IMR-90 (cell line): ENCODE results near the gene NOL4L.

Source experiments
- CEBPB ChIP-seq: IDR thresholded peaks from 2 replicates; pipeline ENCODE4 v1.6.1; 2012; ENCODE audit warnings: low read depth, low read length, improper control_type of control experiment
- CTCF ChIP-seq: conservative IDR thresholded peaks from 2 replicates; pipeline ENCODE4 v1.5.1; 2012; ENCODE audit warnings: mild to moderate bottlenecking, low read depth, low read length, improper control_type of control experiment
- ELK1 ChIP-seq: fragments of 150-350 bp; IDR thresholded peaks from 2 replicates; pipeline ENCODE4 v1.6.1; 2016; ENCODE audit warnings: low read depth, mild to moderate bottlenecking, low read length, moderate library complexity, borderline replicate concordance
- MAZ ChIP-seq: IDR thresholded peaks from 2 replicates; pipeline ENCODE4 v1.6.1; 2012; ENCODE audit warnings: low read depth, mild to moderate bottlenecking, low read length, improper control_type of control experiment, moderate library complexity, borderline replicate concordance
- MXI1 ChIP-seq: IDR thresholded peaks from 2 replicates; pipeline ENCODE4 v1.6.1; 2012; ENCODE audit warnings: low read depth, mild to moderate bottlenecking, low read length, moderate library complexity, borderline replicate concordance
- POLR2A ChIP-seq: IDR thresholded peaks from 2 replicates; pipeline ENCODE4 v1.6.1; 2012; ENCODE audit warnings: mild to moderate bottlenecking, low read depth, low read length
- RAD21 ChIP-seq: IDR thresholded peaks from 2 replicates; pipeline ENCODE4 v1.6.1; 2012; ENCODE audit warnings: low read length, improper control_type of control experiment
- RCOR1 ChIP-seq: IDR thresholded peaks from 2 replicates; pipeline ENCODE4 v1.6.1; 2012; ENCODE audit warnings: mild to moderate bottlenecking, low read length, improper control_type of control experiment; ENCODE audit not compliant: insufficient replicate concordance
- SMC3 ChIP-seq: fragments of 150-350 bp; IDR thresholded peaks from 2 replicates; pipeline ENCODE4 v1.6.1; 2016; ENCODE audit warnings: low read depth, mild to moderate bottlenecking, antibody characterized with exemption, low read length, moderate library complexity

- TF ChIP-seq RAD21 (no peak), ELK1 (no peak), POLR2A (no peak), CTCF (no peak), MXI1 (no peak), CEBPB (no peak), SMC3 (no peak), MAZ (no peak), RCOR1 (no peak)
Measured at GRCh38 chr20:32606790-32607189, 21.7 kb upstream of the NOL4L start.
